Activated naive CD4-positive, alpha-beta T cell treated with Interleukin-2 at 50 U/mL for 16 hours (primary cell): ENCODE data around the gene MUC20.
"Not testable (repeated sequence)": the region's sequence is repeated elsewhere in the genome, so short reads cannot be mapped to it uniquely, and the experiment has no call there.

Experiments
- DNase-seq: peaks from one replicate; pipeline ENCODE4 v3.0.0-alpha.2; 2020

The MUC20 gene

GRCh38 chr3:195711091-195711812, 9.5 kb upstream of the MUC20 start:
- not testable (repeated sequence) for DNase-seq

- DNase-seq = no peak
Observed at GRCh38 chr3:195711813-195712534, 8.8 kb upstream of the MUC20 start.

GRCh38 chr3:195712535-195712910, 8.3 kb upstream of the MUC20 start:
- not testable (repeated sequence) for DNase-seq

GRCh38 chr3:195713150-195713549, 7.6 kb upstream of the MUC20 start:
- not testable (repeated sequence) for DNase-seq

- DNase-seq = no peak
Observed at GRCh38 chr3:195714380-195715011, 6.3 kb upstream of the MUC20 start.

- no peak for DNase-seq
Observed at GRCh38 chr3:195715134-195715533, 5.6 kb upstream of the MUC20 start.

GRCh38 chr3:195715583-195716266, 5.1 kb upstream of the MUC20 start:
- DNase-seq = peak; percentile 36

GRCh38 chr3:195717416-195717815, 3.4 kb upstream of the MUC20 start:
- no peak for DNase-seq

GRCh38 chr3:195717852-195718476, 2.8 kb upstream of the MUC20 start:
- DNase-seq = no peak

GRCh38 chr3:195718477-195718984, 2.2 kb upstream of the MUC20 start:
- no peak for DNase-seq

- DNase-seq = not testable (repeated sequence)
Observed at GRCh38 chr3:195719514-195720254, 1.1 kb upstream of the MUC20 start.

GRCh38 chr3:195722139-195722995, 1.6 kb downstream of the MUC20 start:
- not testable (repeated sequence) for DNase-seq

GRCh38 chr3:195722996-195723345, 2.2 kb downstream of the MUC20 start:
- not testable (repeated sequence) for DNase-seq

GRCh38 chr3:195724363-195724762, 3.6 kb downstream of the MUC20 start:
- DNase-seq = not testable (repeated sequence)

GRCh38 chr3:195725916-195726740, 5.3 kb downstream of the MUC20 start:
- DNase-seq = not testable (repeated sequence)

GRCh38 chr3:195727606-195728195, 6.9 kb downstream of the MUC20 start:
- DNase-seq = no peak

- not testable (repeated sequence) for DNase-seq
Observed at GRCh38 chr3:195728789-195729188, 8.0 kb downstream of the MUC20 start.

- DNase-seq = no peak
Observed at GRCh38 chr3:195729476-195730251, 8.9 kb downstream of the MUC20 start.
